GM06990 (cell line): ENCODE data around the gene TRIM67.
A peak's percentile ranks its signal among the peaks of the same experiment; 100 is the strongest.

ENCODE experiments used
- DNase-seq: peaks from one replicate; pipeline ENCODE4 v3.0.0-alpha.2; 2011; ENCODE audit not compliant: insufficient read length; ENCODE audit errors: extremely low read depth
- H3K27me3 ChIP-seq: replicated peaks from 2 replicates; pipeline ENCODE4 v1.6.0; 2011; ENCODE audit warnings: low read length; ENCODE audit not compliant: control insufficient read depth, insufficient read depth
- H3K36me3 ChIP-seq: 2 replicates; pipeline ENCODE4 v1.5.1; 2011; ENCODE audit warnings: low read length; ENCODE audit not compliant: control insufficient read depth, insufficient read depth
- H3K4me3 ChIP-seq: replicated peaks from 2 replicates; pipeline ENCODE4 v1.5.1; 2011; ENCODE audit warnings: low read depth, mild to moderate bottlenecking, control low read depth, low read length
- CTCF ChIP-seq: IDR thresholded peaks from 2 replicates; pipeline ENCODE4 v1.5.1; 2011; ENCODE audit warnings: low read length, control low read depth, mild to moderate bottlenecking, inconsistent platforms; ENCODE audit not compliant: insufficient read depth, poor library complexity, severe bottlenecking

TRIM67 gene

GRCh38 chr1:231159963-231160761, 1.7 kb upstream of the TRIM67 start:
- no peak for TF ChIP-seq CTCF
- no peaks in the 10 kb centered on the region; the same call in 1 of the 2 replicates for H3K27me3 ChIP-seq
- DNase-seq, result no peak

GRCh38 chr1:231160895-231161666, 777 bp upstream of the TRIM67 start:
- TF ChIP-seq CTCF, result no peak
- Histone ChIP-seq H3K36me3 (no peaks in the 10 kb centered on the region), H3K27me3 (no peaks in the 10 kb centered on the region; the same call in 1 of the 2 replicates)

More at GRCh38 chr1:231159963-231160761, 1.7 kb upstream of the TRIM67 start:
- Histone ChIP-seq H3K36me3 (no peaks in the 10 kb centered on the region), H3K4me3 (no peak overlapping the region)

GRCh38 chr1:231162297-231162969, 575 bp downstream of the TRIM67 start:
- peak overlapping the region; percentile 18; the same call in 1 of the 2 replicates for H3K4me3 ChIP-seq
- peak; percentile 32 for DNase-seq
- H3K27me3 ChIP-seq, result no peaks in the 10 kb centered on the region; the same call in 1 of the 2 replicates
- H3K36me3 ChIP-seq, result no peaks in the 10 kb centered on the region
- no peak for TF ChIP-seq CTCF

More at GRCh38 chr1:231160895-231161666, 777 bp upstream of the TRIM67 start:
- no peak overlapping the region for H3K4me3 ChIP-seq
- no peak for DNase-seq

GRCh38 chr1:231162970-231163829, 1.3 kb downstream of the TRIM67 start:
- TF ChIP-seq CTCF, result no peak
- Histone ChIP-seq H3K36me3 (no peaks in the 10 kb centered on the region), H3K4me3 (no peak overlapping the region), H3K27me3 (no peaks in the 10 kb centered on the region; the same call in 1 of the 2 replicates)
- DNase-seq, result peak; percentile 10
